NCI-H526 treated with DMSO at 0.1 percent for 48 hours (cell line): ENCODE measurements around the gene MEF2A.
"Not testable (repeated sequence)": the region's sequence is repeated elsewhere in the genome, so short reads cannot be mapped to it uniquely, and the experiment has no call there.

Experiments used
- DNase-seq: peaks from one replicate; lab custom pipeline; 2025; lab: John Stamatoyannopoulos, UW

MEF2A gene

DNA sequence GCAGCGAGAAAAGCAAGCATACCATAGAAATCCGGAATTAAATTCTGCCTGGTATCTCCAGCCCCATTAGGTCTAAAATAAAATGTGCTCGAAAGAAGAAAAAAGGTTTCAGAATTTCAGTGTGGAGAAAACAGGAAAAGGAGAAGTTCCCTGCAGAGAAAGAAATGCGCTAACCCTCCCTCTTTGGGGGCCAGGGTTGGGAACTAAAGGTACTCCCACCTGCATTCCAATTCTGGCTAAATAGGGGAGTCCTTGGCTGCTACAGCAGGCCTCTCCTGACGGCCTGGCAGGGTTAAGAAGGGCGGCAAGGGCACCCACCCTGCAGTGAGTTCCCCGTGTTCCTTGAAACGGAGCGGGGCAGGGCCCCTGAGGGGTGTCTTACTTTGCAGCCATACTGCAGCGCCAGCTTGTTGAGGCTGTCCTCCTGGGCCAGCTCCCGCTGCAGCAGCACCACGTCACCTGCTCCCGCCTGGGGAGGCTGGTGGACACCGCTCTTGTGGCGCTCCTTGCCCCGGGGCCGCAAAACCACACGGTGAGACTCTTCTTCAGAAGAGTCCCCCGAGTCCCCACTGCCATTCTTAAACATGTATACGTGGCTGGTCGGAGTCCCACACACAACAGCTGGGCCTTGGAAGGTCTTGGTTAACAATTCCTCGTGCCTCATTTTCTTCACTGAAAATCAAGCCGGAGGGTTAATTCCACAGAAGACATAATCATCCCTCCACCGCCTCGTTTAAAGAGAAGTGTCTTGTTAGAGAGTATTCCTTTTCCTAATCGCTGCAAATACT is 165.7 kb downstream of the MEF2A start:
- no peak for DNase-seq

DNA sequence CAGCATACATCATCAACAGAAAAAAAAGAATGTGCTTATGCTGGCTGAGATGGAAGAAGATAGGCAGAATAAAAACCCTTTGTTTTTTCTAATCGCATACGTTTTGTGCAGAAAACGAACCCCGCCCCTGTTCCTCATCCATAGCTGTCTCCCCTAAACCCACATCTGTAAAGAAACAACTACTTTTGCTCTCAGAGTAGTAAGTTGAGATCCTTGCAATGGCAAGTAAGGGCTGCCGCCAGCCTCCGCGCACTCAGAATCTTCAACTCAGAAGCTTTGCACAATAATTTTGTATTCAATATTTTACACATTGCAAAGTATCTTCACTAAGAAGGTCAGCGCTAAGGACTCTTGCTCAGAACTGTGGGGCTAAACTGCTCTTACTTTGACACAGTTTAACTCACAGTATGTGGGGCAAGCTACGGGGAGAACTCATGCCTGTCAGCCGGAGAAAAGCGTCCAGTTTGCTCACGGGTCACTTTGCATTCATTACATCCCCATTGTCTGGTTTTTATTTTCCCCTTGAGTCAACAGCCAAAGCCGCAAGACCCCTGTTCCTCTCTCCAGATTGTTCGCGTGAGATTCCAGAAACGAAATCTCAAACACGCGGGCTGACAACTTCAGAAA is 166.5 kb downstream of the MEF2A start:
- DNase-seq: no peak

DNA sequence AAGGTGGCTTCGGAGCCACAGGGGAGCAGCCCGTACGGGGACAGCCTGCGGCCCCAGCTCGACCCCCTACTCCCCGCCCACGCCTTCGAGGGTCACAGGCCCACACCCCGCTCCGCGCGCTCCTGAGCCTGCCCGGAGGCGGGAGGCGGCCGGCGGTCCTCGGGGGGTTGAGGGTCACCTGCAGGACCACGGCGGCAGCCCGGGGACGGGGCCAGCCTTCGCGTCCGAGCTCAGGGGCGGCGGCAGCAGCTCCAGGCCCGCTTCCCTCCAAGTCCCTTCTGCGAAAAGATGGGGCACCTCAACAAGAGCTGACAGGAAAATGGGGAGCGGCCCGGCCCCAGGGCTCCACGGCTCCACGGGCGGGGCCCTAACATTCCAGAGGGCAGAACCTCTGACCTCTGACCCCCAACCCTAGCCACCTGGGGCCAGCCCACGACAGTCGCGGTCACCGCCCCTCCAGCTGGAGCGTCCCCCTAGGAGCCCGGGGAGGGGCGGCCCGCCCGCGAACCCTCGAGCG is 167.0 kb downstream of the MEF2A start:
- DNase-seq: no peak

DNA sequence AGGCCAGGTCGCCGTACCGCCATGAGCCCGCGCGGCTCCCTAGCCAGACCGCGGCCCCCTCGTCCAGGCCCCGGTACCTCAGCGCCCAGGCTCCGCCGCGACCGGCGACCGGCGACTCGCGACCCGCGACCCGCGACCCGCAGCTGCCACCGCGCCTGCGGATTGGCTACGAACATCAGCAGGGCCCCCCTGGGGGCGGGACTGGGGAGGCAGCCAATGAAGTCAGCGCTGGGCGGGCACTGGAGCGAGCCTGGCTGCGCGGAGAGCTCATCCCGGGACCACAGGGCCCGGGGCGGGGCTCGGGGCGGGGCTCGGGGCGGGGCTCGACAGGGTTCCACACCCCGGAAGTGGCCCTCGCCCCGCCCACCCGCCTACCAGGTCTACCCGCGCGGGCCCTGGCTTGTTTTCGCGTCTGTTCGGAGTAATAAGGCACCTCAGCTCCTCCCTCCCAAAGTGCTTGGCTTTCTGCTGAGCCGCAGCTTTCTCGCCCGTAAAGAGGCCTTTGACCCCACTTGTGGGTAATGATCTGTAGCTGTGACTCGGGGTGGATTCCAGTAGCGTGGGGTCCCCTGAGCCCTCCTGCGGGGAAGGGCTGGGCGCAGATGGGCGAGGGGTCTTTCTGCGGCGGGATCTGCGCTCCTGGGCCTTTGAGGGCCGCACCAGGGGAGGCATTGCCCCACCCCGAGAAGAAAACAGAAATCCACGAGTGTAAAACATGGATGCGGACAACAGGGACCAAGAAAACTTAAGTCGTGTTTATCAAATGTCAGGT is 167.7 kb downstream of the MEF2A start, which contains the start of gene LYSMD4:
LYSMD4 (minus strand) TSS at position 170 of the 772 bp plus-strand sequence. CDS start 1,438 bp downstream, outside the sequence.
- peak; percentile 86 for DNase-seq

DNA sequence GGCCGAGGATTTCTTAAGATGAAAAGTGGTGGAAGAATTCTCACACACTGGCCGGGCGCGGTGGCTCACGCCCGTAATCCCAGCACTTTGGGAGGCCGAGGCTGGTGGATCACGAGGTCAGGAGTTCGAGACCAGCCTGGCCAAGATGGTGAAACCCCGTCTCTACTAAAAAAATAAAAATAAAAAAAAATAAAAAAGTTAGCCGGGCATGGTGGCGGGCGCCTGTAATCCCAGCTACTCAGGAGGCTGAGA is 168.2 kb downstream of the MEF2A start:
- DNase-seq: not testable (repeated sequence)

DNA sequence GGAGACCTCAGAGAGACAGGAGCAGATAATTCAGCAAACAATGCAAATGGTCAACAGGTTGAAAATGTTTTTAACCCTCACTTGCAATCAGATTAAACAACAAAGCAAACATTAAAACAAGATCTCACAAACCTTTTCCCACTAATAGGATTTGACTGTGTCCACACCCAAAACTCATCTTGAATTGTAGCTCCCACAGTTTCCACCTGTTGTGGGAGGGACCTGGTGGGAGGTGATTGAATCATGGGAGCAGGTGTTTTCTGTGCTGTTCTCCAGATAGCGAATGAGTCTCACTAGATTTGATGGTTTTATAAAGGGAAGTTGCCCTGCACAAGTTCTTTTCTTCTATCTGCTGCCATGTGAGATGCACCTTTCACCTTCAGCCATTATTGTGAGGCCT is 168.8 kb downstream of the MEF2A start:
- DNase-seq: peak; percentile 12

DNA sequence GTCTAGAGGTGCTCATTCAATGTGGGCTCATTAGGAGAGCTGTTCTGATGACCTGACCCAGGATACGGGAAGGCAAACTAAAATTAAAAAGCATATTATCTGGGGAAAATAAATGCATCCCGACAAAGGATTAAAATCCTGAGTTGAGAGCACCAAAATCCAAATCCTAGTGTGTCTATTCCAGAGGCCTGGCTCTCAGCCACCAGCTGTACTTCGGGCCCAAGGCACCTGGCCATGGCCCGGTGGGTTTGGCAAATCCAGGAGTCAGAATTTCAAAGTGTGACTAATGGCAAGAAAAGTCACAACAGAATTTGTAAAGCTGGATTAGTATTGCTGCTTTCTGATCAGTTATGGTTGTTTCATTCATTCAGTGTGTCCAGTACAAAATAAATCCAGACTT is 170.1 kb downstream of the MEF2A start:
- no peak for DNase-seq

DNA sequence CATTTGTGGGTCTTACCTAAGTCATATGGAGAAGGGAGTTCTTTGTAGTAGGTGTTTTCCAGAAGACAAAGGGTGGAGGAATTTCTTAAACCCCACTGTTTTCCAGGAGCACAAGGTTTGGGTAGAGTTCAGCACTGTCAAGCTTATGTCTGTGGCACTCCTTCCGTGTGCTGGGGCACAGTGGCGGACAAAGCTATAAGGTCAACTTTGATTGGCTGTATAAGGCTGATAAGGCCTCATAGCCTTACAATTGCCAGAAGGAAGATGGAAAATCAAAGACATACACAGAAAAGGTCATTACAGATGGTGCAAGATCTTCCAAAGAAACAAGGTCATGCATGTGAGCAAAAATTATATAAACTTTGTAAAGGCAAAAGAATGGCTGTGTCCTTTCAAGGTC is 170.9 kb downstream of the MEF2A start:
- DNase-seq: no peak

DNA sequence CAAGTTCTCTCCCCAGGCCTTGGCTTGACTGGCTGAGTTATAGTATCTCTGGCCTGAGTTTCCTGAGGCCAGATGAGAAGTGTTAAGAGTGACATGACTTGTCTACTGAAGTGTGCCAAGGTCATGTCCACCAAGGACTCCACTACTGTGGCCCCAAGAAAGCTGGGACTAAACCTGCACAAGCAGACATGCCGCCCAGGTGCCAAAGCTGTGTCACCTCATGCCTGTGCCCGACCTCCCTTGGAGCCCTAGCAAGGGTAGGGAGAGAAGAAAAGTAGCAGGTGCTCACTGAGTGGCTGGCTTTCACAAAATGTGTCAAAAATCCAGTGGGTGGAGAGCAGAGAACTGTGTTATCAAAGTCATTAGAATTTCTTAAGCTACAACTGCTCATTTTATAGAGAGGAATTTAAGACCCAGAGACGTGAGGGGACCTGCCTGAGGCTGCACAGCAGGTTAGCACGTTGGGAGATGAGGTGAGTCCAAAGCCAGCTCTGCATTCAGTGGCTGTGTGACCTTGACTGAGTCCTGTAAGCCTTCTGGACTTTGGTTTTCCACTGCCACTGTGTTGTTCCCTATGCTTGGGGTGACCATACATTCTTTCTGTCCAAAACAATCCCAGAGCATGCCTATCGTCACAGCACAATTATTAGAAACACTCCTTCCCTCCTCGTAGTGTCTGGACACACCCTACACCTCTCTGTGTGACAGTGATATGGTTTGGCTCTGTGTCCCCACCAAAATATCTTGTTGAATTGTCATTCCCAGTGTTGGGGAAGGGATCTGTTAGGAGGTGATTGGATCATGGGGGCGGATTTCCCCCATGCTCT is 172.4 kb downstream of the MEF2A start:
- DNase-seq: no peak

DNA sequence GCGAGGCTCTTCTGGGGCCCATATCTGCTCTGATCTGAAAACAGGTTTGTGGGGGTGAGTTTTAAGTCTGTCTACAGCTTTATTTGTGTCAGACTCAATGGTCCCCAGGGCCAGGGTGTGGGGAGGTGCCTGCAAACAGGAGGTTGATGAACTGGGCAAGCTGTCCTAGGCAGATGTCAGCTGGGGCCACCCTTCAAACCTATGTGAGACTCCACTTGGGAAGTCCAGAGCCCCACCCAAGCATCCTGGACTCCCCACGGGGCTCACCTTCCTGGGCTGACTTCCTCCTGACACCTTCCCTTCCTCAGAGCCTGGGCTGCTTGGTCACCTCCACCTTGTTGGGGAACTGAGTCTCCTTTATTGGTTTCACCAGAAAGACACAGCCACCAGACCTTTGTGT is 176.1 kb downstream of the MEF2A start:
- no peak for DNase-seq

DNA sequence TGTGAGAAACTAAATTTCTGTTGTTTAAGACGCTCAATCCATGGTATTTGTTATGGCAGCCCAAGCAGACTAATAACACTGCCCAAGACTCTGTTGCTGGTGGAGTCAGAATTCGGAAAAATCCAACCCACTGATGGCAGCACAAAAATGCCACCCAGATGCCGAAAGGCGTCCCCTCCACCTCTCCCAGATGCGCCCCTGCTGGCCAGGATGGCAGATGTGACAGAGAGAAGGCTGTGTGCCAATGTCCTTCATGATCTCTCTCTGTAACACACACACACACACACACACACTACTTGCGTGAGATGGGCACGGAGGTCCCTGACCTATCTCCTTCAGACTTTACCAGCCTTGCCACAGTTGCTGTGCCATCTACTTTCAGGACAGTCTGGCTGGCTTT is 178.4 kb downstream of the MEF2A start:
- DNase-seq: no peak

DNA sequence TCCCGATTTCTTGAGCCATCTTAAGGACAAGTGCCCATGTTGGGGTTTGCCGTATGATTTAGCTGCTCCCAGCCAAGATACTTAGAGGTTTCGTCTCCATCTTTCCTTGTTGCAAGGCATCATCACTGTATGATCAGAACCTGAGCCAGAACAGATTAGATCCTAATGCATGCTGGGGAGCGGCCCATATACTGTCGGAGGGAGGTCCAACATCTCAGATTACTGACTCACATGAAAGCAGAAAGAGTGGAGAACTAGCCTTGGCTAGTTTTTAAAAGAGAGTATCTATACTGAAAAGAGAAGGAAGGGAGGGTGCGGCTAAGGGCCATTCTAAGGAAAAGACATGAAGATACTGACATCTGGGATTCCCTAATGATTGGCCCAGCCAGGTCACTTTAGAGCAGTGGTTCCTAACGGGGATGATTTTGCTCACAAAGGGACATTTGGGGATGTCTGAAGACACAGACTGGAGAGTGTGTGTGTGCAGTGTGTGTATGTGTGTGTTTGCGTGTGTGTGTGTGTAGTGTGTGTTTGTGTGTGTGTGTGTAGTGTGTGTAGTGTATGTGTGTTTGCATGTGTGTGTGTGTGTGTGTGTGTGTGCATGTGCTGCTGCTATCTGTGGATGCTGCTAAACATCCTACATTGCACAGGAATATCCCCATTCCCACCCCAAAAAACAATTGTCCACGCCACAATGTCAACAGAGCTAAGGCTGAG is 179.7 kb downstream of the MEF2A start:
- DNase-seq: no peak

DNA sequence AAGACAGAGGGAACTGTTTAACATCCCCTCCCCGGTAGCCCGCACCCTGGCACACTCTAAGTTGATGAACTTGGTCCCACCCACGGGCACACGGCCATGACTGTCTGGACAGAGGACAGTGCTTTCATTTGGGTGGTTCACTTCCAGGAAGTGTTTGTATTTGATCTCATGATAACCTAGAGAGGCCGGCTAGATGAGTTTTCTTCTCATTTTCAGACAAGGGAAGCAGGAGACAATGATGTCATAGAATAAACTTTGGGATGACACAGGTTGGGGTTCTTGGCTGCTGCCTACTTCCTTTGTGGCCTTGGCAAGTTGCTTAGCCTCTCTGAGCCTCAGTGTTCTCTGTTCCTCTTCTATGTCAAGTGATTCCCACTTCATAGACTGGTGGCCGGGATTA is 183.6 kb downstream of the MEF2A start:
- DNase-seq: no peak

DNA sequence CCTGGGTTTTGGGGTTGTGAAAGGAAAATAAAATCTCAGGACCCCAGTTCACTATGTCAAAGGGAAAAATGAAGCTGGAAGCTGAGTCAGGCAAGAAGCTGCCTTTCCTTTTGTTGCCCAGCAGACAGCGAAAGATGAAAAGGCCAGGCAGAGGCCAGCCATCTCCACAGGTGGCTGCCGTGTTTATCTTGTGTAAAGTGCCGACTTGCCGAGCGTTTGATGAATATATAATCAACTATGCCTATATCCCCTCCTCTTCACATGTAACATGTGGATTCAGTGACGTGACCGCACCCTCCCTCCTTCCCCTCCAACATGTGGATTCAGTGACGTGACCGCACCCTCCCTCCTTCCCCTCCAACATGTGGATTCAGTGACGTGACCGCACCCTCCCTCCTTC is 184.5 kb downstream of the MEF2A start:
- DNase-seq: not testable (repeated sequence)

DNA sequence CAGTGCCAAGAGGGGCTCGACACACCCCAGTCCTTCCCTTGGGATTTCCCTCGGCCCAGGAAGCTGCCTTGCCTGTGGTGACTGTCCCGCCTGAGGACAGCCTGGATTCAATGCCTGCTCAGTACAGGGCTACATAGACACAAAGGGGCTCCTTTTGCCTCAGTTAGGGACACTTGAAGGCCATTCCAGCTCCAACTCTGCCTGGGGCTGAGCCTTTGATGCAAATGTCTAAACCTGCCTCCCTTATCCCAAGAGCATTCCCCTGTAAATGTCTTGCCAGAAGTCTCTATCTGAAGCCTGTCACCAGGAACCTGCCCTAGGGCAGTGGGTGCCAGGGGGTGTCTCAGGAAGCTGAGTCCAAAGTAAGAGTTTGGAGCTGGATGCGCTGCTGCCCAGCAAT is 186.8 kb downstream of the MEF2A start:
- DNase-seq: no peak

DNA sequence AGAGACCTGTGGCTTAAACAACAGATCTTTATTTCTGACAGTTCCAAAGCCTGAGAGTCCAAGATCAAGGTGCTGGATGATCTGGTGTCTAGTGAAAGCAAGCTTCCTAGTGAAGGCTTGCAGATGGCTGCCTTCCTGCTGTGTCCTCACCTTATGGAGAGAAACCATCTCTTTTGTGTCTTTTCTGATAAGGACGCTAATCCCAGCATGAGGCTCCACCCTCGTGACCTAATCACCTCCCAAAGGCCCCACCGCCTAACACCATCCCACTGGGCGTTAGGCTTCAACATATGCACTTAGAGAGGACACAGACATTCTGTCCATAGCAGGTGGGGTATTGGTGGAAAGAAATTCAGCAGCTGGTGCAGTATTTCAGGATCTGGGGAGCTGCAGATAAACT is 187.3 kb downstream of the MEF2A start:
- no peak for DNase-seq

DNA sequence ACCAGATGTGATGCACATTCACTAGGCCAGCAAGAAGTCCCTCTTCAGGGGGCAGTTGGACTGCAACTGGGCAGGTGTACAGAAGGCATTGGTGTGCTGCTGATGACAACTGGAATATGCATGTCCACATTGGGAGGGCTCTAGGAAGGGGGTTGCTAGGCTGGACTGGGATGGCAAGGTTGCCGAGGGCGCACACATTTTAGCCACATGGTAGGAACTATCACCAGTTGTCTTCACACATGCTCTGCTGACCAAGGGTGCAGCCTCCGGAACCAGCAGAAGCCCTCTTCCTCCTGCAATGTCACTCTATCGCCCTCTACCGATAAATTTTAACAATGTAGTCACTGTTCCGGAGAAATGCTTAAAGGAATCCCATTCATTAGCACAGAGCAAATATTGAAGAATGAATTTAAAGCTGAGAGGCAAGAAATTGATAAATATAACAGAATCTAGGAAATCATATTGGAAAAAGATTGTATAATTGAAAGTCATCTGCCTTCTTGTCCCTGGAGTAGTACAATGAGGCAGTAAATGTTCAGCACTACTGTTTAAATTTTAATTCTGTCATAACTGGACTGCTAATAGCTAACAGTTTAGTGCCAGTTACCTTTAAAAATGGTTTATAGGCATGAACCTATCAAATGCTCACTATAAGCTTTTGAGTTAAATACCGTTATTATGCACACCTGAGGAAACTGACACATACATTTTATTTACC is 190.1 kb downstream of the MEF2A start:
- peak; percentile 69 for DNase-seq

DNA sequence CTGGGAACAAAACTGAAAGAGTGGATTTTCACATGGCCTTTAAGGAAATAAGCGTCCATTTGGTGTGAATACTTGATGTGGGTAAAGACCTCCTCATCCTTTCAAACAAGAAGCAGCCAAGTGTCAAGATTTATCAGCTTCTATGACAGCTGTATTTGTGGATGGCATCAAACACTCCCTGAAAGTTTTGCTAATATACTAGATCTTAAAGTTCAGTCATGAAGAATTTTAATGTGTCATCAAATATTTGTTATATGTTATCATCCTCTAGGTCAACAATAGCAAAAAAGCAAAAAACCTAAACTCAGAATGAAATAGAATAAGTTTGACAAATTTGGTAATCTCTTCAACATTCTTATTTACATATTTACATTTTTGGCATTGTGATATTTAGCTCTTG is 196.5 kb downstream of the MEF2A start:
- DNase-seq: no peak

DNA sequence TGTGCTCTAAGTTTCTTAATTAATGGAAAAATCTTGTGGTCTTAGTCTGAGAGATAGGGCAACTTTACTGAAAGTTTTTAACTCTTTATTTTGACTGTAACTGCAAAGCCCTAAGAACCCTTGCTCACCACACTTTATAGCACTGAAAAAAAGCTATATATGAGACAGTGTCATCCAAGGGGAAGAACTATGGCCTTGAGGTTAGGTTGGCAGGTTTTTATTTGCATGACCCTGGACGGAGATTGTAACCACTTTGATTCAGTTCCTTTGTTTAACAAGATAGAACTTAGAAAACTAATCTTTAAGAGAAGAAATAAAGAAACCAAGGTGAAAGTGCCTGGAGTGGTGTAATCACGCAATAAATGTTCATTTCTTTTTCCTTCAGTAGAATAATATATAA is 198.0 kb downstream of the MEF2A start:
- DNase-seq: no peak

DNA sequence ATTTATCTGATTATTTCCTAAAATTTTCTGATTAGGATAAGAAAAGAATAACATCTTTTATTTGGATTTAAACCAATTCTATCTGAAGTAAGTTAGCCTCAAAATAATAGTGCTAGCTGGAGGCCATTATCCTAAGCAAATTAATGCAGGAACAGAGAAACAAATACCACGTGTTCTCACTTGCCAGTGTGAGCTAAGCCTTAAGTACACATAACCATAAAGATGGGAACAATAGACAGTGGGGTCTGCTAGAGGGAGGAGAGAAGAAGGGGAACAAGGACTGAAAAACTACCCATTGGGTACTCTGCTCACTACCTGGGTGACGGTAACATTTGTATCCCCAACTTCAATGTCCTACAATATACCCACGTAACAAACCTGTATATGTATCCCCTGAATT is 198.7 kb downstream of the MEF2A start:
- DNase-seq: peak; percentile 8
